Gastrocnemius medialis (tissue), 4 donors: ENCODE results near the gene HLA-A.

ENCODE experiments used
- CTCF ChIP-seq, 5 experiments: fragments of 450-650 bp in 3 of 5; fragments of 200-600 bp in 2 of 5; sonication (generic) in 2 of 5; IDR thresholded peaks in 4 of 5; conservative IDR thresholded peaks in 1 of 5; 1 replicate in 4 of 5; 2 replicates in 1 of 5; pipeline ENCODE4 v1.5.1; 2016 to 2019; ENCODE audit warnings: antibody characterized with exemption in 5 of 5, mild to moderate bottlenecking in 3 of 5, moderate library complexity in 3 of 5
- POLR2A ChIP-seq, 2 donors: fragments of 450-650 bp; IDR thresholded peaks; one replicate each; pipeline ENCODE4 v1.6.1; 2017; ENCODE audit warnings: antibody characterized with exemption in 2 of 2, mild to moderate bottlenecking in 2 of 2, moderate library complexity in 2 of 2

- TF ChIP-seq CTCF (IDR thresholded peaks at IDR 0.05 in 4 of 5, conservative IDR thresholded peaks at IDR 0.05 in 1 of 5) (no peak), POLR2A (IDR thresholded peaks at IDR 0.05) (no peak)
Observed at GRCh38 chr6:29954272-29954671, 11.9 kb downstream of the HLA-A start.
